GM13976 (cell line): ENCODE measurements around the gene GGT6.

Source experiments
- DNase-seq: peaks from one replicate; pipeline ENCODE4 v3.0.0; 2012; ENCODE audit warnings: low spot score
- CTCF ChIP-seq: IDR thresholded peaks from 2 replicates; pipeline ENCODE4 v1.5.1; 2012; ENCODE audit warnings: borderline replicate concordance, mild to moderate bottlenecking; ENCODE audit not compliant: insufficient read depth; ENCODE audit errors: extremely low read depth, missing control alignments, control extremely low read depth
- in situ Hi-C: fragments of 300-500 bp; cut with MboI; formaldehyde crosslinking; loops from one replicate; pipeline ENCODE4 v1.12.0; 2022; ENCODE audit warnings: low sequenced_read_pairs, mixed read lengths, inconsistent platforms; ENCODE audit not compliant: unreplicated experiment

GGT6 gene

GRCh38 chr17:4604111-4604644 is 43.8 kb upstream of the GGT6 start:
- TF ChIP-seq CTCF: no peak
- DNase-seq: no peak
- in situ Hi-C loops: no loop called here

GRCh38 chr17:4602041-4602440 is 41.7 kb upstream of the GGT6 start:
- in situ Hi-C loops: no loop called here
- DNase-seq: no peak
- TF ChIP-seq CTCF: no peak

GRCh38 chr17:4601326-4601725 is 40.9 kb upstream of the GGT6 start:
- no peak for DNase-seq
- no peak for TF ChIP-seq CTCF
- in situ Hi-C loops: no loop called here

- no peak for TF ChIP-seq CTCF
- in situ Hi-C loops: no loop called here
- DNase-seq: no peak
These were observed 40.2 kb upstream of the GGT6 start for GRCh38 chr17:4600563-4600962.

GRCh38 chr17:4599505-4600281 is 39.3 kb upstream of the GGT6 start:
- in situ Hi-C loops: no loop called here
- DNase-seq: no peak
- no peak for TF ChIP-seq CTCF

GRCh38 chr17:4598776-4599504 is 38.6 kb upstream of the GGT6 start:
- no peak for TF ChIP-seq CTCF
- no peak for DNase-seq
- in situ Hi-C loops: no loop called here
